HCT116 (cell line): ENCODE results near the gene OCRL. TPM values are rescaled to one million over a fixed set of nuclear protein-coding genes. Genes with fewer than 3 reads are reported as not detected.

Experiments used
- ATAC-seq: fragments of 200-7000 bp; cut with Tn5 transposase; 2 replicates; pipeline ENCODE4 v1.9.1; 2020; ENCODE audit warnings: mild to moderate bottlenecking, moderate library complexity
- BruUV-seq: library from RNA; stranded (reverse); fragments of 400-500 nt; replicated peaks from 2 replicates; lab custom pipeline; 2021; lab: Mats Ljungman, UMichigan
- CTCF ChIA-PET: fragments of 300-600 bp; sonication (Branson Sonifier 250); formaldehyde crosslinking; loops from one replicate; lab custom pipeline; 2021; ENCODE audit warnings: antibody characterized with exemption; lab: Charles Lee
- POLR2A ChIA-PET: fragments of 300-600, 350-600 bp; sonication (Branson Sonifier 250); formaldehyde crosslinking; loops from one replicate; lab custom pipeline; 2021; ENCODE audit warnings: antibody characterized with exemption; lab: Charles Lee
- RAD21 ChIA-PET, 2 experiments: fragments of 300-600 bp; sonication (Branson Sonifier 250); formaldehyde crosslinking; loops; one replicate each; lab custom pipeline; 2023; ENCODE audit warnings: low total read pairs in 2 of 2; ENCODE audit not compliant: uncharacterized antibody in 2 of 2, unreplicated experiment in 2 of 2, low non-redundant PET in 1 of 2; lab: Charles Lee
- DNase-seq: peaks from one replicate; pipeline ENCODE4 v3.0.0-alpha.2; 2010; ENCODE audit warnings: low read depth, low spot score
- H2AFZ ChIP-seq: fragments of 200-600 bp; shearing (Covaris generic), sonication (generic); 2 replicates; pipeline ENCODE4 v1.6.1; 2017; ENCODE audit warnings: low read depth, mixed run types, mixed read lengths, antibody characterized with exemption, low read length; ENCODE audit not compliant: poor library complexity, severe bottlenecking
- H3K27ac ChIP-seq: 2 replicates; pipeline ENCODE4 v1.5.1; 2012; ENCODE audit warnings: low read depth, low read length
- H3K27me3 ChIP-seq: fragments of 200-600 bp; sonication (generic); 2 replicates; pipeline ENCODE4 v1.6.1; 2016; ENCODE audit warnings: mixed run types, low read length, mixed read lengths; ENCODE audit not compliant: insufficient read depth
- H3K36me3 ChIP-seq, 2 experiments: fragments of 200-500 bp in 1 of 2; fragments of 200-600 bp in 1 of 2; sonication (Bioruptor generic) in 1 of 2; sonication (generic) in 1 of 2; 2 replicates each; pipeline versions ENCODE4 v1.5.1 to v1.6.1; 2014 to 2016; ENCODE audit warnings: low read length in 2 of 2, inconsistent platforms in 1 of 2, mixed read lengths in 1 of 2, mixed run types in 1 of 2; ENCODE audit not compliant: insufficient read depth in 2 of 2, control insufficient read depth in 1 of 2
- H3K4me1 ChIP-seq, 2 experiments: fragments of 200-600 bp in 1 of 2; sonication (generic) in 1 of 2; 2 replicates each; pipeline versions ENCODE4 v1.5.1 to v1.6.1; 2012 to 2017; ENCODE audit warnings: low read length in 2 of 2, inconsistent platforms in 1 of 2, mild to moderate bottlenecking in 1 of 2, mixed read lengths in 1 of 2, mixed run types in 1 of 2, moderate library complexity in 1 of 2; ENCODE audit not compliant: insufficient read depth in 2 of 2, control insufficient read depth in 1 of 2
- H3K4me2 ChIP-seq: fragments of 200-600 bp; sonication (generic); 2 replicates; pipeline ENCODE4 v1.6.1; 2017; ENCODE audit warnings: mixed run types, low read length, mixed read lengths
- H3K4me3 ChIP-seq, 2 experiments: fragments of 200-600 bp in 1 of 2; sonication (generic) in 1 of 2; replicated peaks in 1 of 2; 2 replicates each; pipeline ENCODE4 v1.5.1; 2011 to 2016; ENCODE audit warnings: low read length in 2 of 2, control low read depth in 1 of 2, low read depth in 1 of 2, mild to moderate bottlenecking in 1 of 2, mixed read lengths in 1 of 2, mixed run types in 1 of 2
- H3K79me2 ChIP-seq: fragments of 200-600 bp; sonication (generic); 2 replicates; pipeline ENCODE4 v1.6.1; 2017; ENCODE audit warnings: mild to moderate bottlenecking, mixed run types, low read length, moderate library complexity, mixed read lengths; ENCODE audit not compliant: insufficient read depth
- H3K9ac ChIP-seq: fragments of 200-600 bp; sonication (generic); 2 replicates; pipeline ENCODE4 v1.6.1; 2016; ENCODE audit warnings: low read length, mixed read lengths
- H3K9me2 ChIP-seq: fragments of 200-600 bp; sonication (generic), shearing (Covaris generic); 2 replicates; pipeline ENCODE4 v1.6.1; 2017; ENCODE audit warnings: mixed run types, mild to moderate bottlenecking, moderate library complexity; ENCODE audit not compliant: insufficient read depth
- H3K9me3 ChIP-seq, 2 experiments: fragments of 200-500 bp in 1 of 2; fragments of 200-600 bp in 1 of 2; sonication (Bioruptor generic) in 1 of 2; sonication (generic) in 1 of 2; 2 replicates each; pipeline ENCODE4 v1.6.1; 2014 to 2017; ENCODE audit warnings: low read length in 2 of 2, mixed read lengths in 2 of 2, inconsistent platforms in 1 of 2, low read depth in 1 of 2, mild to moderate bottlenecking in 1 of 2, mixed run types in 1 of 2, moderate library complexity in 1 of 2; ENCODE audit not compliant: control insufficient read depth in 1 of 2, insufficient read depth in 1 of 2
- H4K20me1 ChIP-seq: fragments of 200-600 bp; sonication (generic), shearing (Covaris generic); 2 replicates; pipeline ENCODE4 v1.6.1; 2017; ENCODE audit warnings: mixed run types, mild to moderate bottlenecking, moderate library complexity; ENCODE audit not compliant: insufficient read depth
- CBX3 ChIP-seq: IDR thresholded peaks from 2 replicates; pipeline ENCODE4 v1.6.1; 2012; ENCODE audit warnings: low read depth
- CEBPB ChIP-seq: IDR thresholded peaks from 2 replicates; pipeline ENCODE4 v1.6.1; 2012; ENCODE audit warnings: low read depth
- EGR1 ChIP-seq: IDR thresholded peaks from 2 replicates; pipeline ENCODE4 v1.6.1; 2012; ENCODE audit warnings: low read depth
- ELF1 ChIP-seq: IDR thresholded peaks from 2 replicates; pipeline ENCODE4 v1.6.1; 2012; ENCODE audit warnings: low read depth, borderline replicate concordance
- EZH2 ChIP-seq: fragments of 200-600 bp; sonication (generic); IDR thresholded peaks from 2 replicates; pipeline ENCODE4 v1.6.1; 2017; ENCODE audit warnings: antibody characterized with exemption, mixed run types
- EZH2phosphoT487 ChIP-seq: fragments of 200-600 bp; IDR thresholded peaks from 2 replicates; pipeline ENCODE4 v1.6.1; 2018; ENCODE audit warnings: antibody characterized with exemption, borderline replicate concordance
- FOSL1 ChIP-seq: IDR thresholded peaks from 2 replicates; pipeline ENCODE4 v1.6.1; 2012; ENCODE audit warnings: low read depth
- JUND ChIP-seq: IDR thresholded peaks from 2 replicates; pipeline ENCODE4 v1.6.1; 2012
- POLR2A ChIP-seq: IDR thresholded peaks from 2 replicates; pipeline ENCODE4 v1.7.0; 2011; ENCODE audit warnings: borderline replicate concordance; ENCODE audit not compliant: insufficient read depth, insufficient read length; ENCODE audit errors: extremely low read depth
- RAD21 ChIP-seq: IDR thresholded peaks from 2 replicates; pipeline ENCODE4 v1.6.1; 2012; ENCODE audit warnings: low read depth, mild to moderate bottlenecking
- SIN3A ChIP-seq: IDR thresholded peaks from 2 replicates; pipeline ENCODE4 v1.6.1; 2012; ENCODE audit warnings: low read depth
- SP1 ChIP-seq: IDR thresholded peaks from 2 replicates; pipeline ENCODE4 v1.6.1; 2012; ENCODE audit warnings: low read depth
- SRF ChIP-seq: IDR thresholded peaks from 2 replicates; pipeline ENCODE4 v1.6.1; 2012; ENCODE audit warnings: low read depth
- TCF7L2 ChIP-seq: IDR thresholded peaks from 2 replicates; pipeline ENCODE4 v1.7.0; 2011; ENCODE audit warnings: borderline replicate concordance, inconsistent platforms; ENCODE audit not compliant: insufficient read depth, insufficient read length; ENCODE audit errors: extremely low read depth
- YY1 ChIP-seq: IDR thresholded peaks from 2 replicates; pipeline ENCODE4 v1.6.1; 2011; ENCODE audit warnings: low read length, low read depth, moderate library complexity, mild to moderate bottlenecking; ENCODE audit not compliant: insufficient replicate concordance; ENCODE audit errors: extremely low read depth
- ZFX ChIP-seq: fragments of 450-650 bp; IDR thresholded peaks from 2 replicates; pipeline ENCODE4 v1.6.1; 2017
- intact Hi-C: fragments of 100-400 bp; cut with micrococcal nuclease; formaldehyde crosslinking; loops from 2 replicates; pipeline ENCODE4 v1.10.0; 2022
- total RNA-seq: library from RNA; stranded (reverse); gene quantifications from one replicate; pipeline ENCODE4 v1.2.1, GENCODE V29; 2021; ENCODE audit not compliant: unreplicated experiment
- TF ChIP-seq, protein P1 (sequence below): IDR thresholded peaks from 2 replicates; pipeline ENCODE4 v1.6.1; 2012; ENCODE audit warnings: low read depth
- TF ChIP-seq, protein P2 (sequence below): IDR thresholded peaks from 2 replicates; pipeline ENCODE4 v1.6.1; 2011; ENCODE audit warnings: mild to moderate bottlenecking, low read length, moderate library complexity; ENCODE audit not compliant: insufficient replicate concordance; ENCODE audit errors: extremely low read depth
- TF ChIP-seq, protein P3 (sequence below): IDR thresholded peaks from 2 replicates; pipeline ENCODE4 v1.6.1; 2012

The OCRL gene
- total RNA-seq, 1 experiment from 2014 or later = 19.8 TPM

DNA sequence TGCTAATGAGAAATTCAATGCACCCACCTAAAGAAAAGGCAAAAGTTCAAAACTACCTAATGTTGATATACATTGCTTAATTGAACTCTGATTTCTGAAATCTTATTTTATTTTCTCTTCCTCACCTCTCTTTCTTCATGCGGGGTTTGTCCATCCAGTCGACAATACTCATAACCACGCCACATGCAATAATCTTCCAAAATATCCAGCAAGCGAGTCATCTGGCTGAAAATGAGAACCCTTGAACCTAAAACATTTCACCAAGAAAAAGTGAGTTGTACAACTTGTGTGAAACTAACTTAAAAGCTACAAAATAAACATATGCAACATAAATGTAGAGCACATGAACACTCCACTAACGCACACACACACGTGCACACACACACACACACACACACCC, 43.4 kb upstream of the OCRL start:
- Histone ChIP-seq H3K4me2 (peak overlapping the region; percentile 27; the same call in 1 of the 2 replicates), H3K27ac (no peak overlapping the region), H3K36me3 (peaks cover 0 to 9% of the 10 kb centered on the region in 2 experiments; a peak in 2 of 4 replicates), H3K79me2 (no peaks in the 10 kb centered on the region), H3K9me2 (no peaks in the 10 kb centered on the region), H4K20me1 (no peaks in the 10 kb centered on the region), H3K4me3 (no peak overlapping the region), H3K9ac (no peak overlapping the region), H3K9me3 (no peaks in the 10 kb centered on the region), H3K27me3 (no peaks in the 10 kb centered on the region), H2AFZ (no peak overlapping the region), H3K4me1 (peaks cover 0 to 16% of the 10 kb centered on the region in 2 experiments; a peak in 2 of 4 replicates)
- intact Hi-C loops = no loop called here
- DNase-seq (no peak), ATAC-seq (no peak)
- POLR2A ChIA-PET = no interaction called here
- RAD21 ChIA-PET = no interaction called here
- TF ChIP-seq EZH2 (no peak), EGR1 (no peak), SP1 (no peak), JUND (no peak), YY1 (no peak), ZFX (no peak), CBX3 (no peak), SRF (no peak), FOSL1 (no peak), CEBPB (no peak), EZH2phosphoT487 (no peak), SIN3A (no peak), TCF7L2 (no peak), ELF1 (no peak), RAD21 (no peak), POLR2A (no peak)
- TF ChIP-seq, protein P1, sequence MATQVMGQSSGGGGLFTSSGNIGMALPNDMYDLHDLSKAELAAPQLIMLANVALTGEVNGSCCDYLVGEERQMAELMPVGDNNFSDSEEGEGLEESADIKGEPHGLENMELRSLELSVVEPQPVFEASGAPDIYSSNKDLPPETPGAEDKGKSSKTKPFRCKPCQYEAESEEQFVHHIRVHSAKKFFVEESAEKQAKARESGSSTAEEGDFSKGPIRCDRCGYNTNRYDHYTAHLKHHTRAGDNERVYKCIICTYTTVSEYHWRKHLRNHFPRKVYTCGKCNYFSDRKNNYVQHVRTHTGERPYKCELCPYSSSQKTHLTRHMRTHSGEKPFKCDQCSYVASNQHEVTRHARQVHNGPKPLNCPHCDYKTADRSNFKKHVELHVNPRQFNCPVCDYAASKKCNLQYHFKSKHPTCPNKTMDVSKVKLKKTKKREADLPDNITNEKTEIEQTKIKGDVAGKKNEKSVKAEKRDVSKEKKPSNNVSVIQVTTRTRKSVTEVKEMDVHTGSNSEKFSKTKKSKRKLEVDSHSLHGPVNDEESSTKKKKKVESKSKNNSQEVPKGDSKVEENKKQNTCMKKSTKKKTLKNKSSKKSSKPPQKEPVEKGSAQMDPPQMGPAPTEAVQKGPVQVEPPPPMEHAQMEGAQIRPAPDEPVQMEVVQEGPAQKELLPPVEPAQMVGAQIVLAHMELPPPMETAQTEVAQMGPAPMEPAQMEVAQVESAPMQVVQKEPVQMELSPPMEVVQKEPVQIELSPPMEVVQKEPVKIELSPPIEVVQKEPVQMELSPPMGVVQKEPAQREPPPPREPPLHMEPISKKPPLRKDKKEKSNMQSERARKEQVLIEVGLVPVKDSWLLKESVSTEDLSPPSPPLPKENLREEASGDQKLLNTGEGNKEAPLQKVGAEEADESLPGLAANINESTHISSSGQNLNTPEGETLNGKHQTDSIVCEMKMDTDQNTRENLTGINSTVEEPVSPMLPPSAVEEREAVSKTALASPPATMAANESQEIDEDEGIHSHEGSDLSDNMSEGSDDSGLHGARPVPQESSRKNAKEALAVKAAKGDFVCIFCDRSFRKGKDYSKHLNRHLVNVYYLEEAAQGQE = no peak
- TF ChIP-seq, protein P2, sequence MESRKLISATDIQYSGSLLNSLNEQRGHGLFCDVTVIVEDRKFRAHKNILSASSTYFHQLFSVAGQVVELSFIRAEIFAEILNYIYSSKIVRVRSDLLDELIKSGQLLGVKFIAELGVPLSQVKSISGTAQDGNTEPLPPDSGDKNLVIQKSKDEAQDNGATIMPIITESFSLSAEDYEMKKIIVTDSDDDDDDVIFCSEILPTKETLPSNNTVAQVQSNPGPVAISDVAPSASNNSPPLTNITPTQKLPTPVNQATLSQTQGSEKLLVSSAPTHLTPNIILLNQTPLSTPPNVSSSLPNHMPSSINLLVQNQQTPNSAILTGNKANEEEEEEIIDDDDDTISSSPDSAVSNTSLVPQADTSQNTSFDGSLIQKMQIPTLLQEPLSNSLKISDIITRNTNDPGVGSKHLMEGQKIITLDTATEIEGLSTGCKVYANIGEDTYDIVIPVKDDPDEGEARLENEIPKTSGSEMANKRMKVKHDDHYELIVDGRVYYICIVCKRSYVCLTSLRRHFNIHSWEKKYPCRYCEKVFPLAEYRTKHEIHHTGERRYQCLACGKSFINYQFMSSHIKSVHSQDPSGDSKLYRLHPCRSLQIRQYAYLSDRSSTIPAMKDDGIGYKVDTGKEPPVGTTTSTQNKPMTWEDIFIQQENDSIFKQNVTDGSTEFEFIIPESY = no peak
- TF ChIP-seq, protein P3, sequence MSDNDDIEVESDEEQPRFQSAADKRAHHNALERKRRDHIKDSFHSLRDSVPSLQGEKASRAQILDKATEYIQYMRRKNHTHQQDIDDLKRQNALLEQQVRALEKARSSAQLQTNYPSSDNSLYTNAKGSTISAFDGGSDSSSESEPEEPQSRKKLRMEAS = no peak
- BruUV-seq = no TSS peak
- CTCF ChIA-PET = no interaction called here
